ENCODE data around the gene CASS4.

The CASS4 gene

DNA sequence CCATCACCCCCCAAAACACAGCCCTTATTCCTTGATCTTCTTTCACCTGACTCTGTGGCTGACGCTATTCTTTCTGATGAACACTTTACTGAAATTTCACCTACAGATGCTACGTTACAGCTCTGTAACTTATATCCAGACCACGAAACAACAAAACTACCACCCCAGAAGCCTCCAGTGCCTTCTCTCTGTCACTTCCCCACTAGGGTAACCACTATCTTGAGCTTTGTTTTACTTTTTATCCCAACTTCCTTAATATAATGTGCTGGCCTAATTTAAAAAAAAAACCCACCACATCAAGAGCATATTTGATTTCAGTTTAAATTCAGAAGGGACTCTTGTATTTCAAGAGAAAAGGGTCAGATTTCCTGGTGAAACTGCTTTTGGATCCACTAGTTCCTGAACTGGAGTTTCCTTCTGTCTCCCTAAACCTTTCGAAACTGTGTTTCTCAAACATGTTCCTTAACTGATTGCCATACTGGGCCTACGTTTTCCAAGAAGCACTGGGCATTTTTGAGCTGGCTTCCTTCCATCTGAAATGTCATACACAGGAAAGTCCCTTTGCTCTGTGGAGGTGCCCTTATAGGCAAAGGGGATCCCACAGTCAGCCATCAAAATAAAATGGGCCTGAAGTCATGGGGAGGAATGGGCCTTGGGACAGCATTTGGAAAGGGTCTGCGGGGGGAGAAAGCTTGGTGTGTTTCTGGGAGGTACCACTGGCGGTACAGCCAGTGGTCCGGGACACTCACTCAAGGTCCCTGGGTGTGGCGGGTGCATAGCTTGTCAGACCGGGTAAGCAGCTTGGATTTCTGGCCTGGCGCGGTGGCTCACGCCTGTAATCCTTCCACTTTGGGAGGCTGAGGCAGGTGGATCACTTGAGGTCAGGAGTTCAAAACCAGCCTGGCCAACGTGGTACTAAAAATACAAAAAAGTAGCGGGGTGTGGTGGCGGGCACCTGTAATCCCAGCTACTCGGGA, 30.6 kb downstream of the CASS4 start:
- H3K4me3 ChIP-seq (ENCODE audit: low read depth, low read length) = no peak overlapping the region
- peak; percentile 43 for DNase-seq (ENCODE audit: low read depth)
- TF ChIP-seq MYC (IDR thresholded peaks at IDR 0.05; ENCODE audit: low read depth, low read length) (no peak), POLR2A (IDR thresholded peaks at IDR 0.05; ENCODE audit: extremely low read depth, insufficient read length) (no peak)
- TF ChIP-seq, protein P1, sequence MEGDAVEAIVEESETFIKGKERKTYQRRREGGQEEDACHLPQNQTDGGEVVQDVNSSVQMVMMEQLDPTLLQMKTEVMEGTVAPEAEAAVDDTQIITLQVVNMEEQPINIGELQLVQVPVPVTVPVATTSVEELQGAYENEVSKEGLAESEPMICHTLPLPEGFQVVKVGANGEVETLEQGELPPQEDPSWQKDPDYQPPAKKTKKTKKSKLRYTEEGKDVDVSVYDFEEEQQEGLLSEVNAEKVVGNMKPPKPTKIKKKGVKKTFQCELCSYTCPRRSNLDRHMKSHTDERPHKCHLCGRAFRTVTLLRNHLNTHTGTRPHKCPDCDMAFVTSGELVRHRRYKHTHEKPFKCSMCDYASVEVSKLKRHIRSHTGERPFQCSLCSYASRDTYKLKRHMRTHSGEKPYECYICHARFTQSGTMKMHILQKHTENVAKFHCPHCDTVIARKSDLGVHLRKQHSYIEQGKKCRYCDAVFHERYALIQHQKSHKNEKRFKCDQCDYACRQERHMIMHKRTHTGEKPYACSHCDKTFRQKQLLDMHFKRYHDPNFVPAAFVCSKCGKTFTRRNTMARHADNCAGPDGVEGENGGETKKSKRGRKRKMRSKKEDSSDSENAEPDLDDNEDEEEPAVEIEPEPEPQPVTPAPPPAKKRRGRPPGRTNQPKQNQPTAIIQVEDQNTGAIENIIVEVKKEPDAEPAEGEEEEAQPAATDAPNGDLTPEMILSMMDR (IDR thresholded peaks at IDR 0.05; ENCODE audit: low read depth, low read length) = no peak
- TF ChIP-seq, protein P2, sequence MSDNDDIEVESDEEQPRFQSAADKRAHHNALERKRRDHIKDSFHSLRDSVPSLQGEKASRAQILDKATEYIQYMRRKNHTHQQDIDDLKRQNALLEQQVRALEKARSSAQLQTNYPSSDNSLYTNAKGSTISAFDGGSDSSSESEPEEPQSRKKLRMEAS (IDR thresholded peaks at IDR 0.05; ENCODE audit: low read depth, low read length) = no peak

DNA sequence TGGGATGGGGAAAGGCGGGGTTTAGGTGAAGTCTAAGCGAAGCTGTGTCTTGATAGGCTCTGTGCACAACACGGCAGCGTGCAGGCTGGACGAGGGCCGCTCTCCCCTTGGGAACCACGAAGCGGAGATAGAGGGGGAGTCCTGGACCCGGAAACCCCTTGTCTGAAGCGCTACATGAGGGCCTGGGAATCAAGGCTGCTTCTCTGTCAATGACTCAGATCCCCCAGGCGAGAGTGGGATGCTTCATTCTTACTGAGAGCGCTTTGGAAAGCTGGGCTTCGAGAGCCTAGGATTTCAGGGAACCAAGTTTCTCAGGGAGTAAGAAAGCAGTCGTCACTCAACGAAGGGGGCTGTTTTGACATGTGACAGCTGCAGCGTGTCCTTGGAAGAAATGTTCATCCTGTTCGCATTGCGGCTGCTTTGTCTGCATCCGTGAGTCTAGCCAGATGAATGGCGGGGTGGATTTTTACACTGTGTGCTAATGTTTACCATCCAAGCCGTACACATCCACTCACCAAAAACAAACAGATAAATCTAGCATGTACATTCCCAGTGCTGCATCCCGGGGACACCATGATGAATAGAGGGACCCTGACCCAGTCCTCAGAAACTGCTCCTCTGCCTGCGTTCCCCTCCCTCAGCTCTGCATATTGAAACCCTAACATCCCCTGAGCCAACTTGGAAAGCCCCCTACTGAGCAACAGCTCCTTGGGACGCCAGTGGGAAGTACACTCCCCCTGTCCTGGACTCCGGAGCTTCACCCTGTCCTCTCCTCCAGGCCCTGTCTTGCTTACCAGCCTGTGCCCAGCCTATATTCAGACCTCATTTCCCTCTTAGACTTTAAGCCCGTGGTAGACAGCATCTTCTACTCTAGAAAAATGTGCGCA, 31.8 kb downstream of the CASS4 start:
- no peak for DNase-seq (ENCODE audit: low read depth)
- H3K4me3 ChIP-seq (ENCODE audit: low read depth, low read length) = no peak overlapping the region
- TF ChIP-seq, protein P2 (IDR thresholded peaks at IDR 0.05; ENCODE audit: low read depth, low read length) = no peak

DNA sequence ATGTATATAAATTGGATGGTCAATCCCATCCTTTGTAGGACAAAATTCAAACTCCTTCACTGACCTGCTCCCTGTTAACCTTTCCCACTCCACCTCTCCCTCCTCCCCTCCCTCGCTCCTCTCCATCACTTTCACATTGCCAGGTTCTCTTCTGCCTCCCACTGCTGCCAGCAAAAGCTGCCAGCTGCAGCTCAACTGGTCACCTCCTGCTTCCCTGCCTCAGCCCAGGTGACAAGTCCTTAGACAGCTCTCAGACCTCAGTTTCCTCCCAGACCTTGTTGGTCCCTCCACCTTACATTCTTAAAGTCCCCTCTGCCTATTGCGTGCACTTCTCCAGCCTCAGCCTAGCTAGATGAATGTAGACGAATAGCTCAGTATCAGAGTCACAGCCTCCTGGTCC, 33.1 kb downstream of the CASS4 start:
- H3K4me3 ChIP-seq (ENCODE audit: low read depth, low read length) = no peak overlapping the region
- no peak for DNase-seq (ENCODE audit: low read depth)
- TF ChIP-seq POLR2A (IDR thresholded peaks at IDR 0.05; ENCODE audit: extremely low read depth, insufficient read length) = no peak
- TF ChIP-seq, protein P2 (IDR thresholded peaks at IDR 0.05; ENCODE audit: low read depth, low read length) = no peak
- TF ChIP-seq, protein P1 (IDR thresholded peaks at IDR 0.05; ENCODE audit: low read depth, low read length) = no peak
- TF ChIP-seq MYC (IDR thresholded peaks at IDR 0.05; ENCODE audit: low read depth, low read length) = no peak

DNA sequence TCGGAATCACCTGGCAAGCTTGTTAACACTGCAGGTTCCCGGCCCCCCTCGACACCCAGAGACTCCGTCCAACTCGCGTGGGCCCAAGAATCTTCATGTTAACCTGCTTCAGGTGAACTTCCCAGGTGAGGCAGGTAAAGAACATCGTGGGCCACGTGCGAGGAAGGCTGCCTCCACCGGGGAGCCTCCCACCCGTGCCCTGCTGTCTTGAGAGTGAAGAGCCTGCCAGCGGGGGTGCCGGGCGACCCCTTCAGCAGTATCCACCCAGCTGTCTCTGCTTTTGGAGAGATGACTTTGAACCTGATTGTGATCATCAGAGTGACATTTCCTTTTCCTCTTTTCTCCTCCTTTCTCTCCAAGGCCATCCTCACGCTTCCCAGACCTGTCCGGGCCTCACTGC, 33.5 kb downstream of the CASS4 start:
- TF ChIP-seq MYC (IDR thresholded peaks at IDR 0.05; ENCODE audit: low read depth, low read length) = no peak
- H3K4me3 ChIP-seq (ENCODE audit: low read depth, low read length) = no peak overlapping the region
- DNase-seq (ENCODE audit: low read depth) = no peak

DNA sequence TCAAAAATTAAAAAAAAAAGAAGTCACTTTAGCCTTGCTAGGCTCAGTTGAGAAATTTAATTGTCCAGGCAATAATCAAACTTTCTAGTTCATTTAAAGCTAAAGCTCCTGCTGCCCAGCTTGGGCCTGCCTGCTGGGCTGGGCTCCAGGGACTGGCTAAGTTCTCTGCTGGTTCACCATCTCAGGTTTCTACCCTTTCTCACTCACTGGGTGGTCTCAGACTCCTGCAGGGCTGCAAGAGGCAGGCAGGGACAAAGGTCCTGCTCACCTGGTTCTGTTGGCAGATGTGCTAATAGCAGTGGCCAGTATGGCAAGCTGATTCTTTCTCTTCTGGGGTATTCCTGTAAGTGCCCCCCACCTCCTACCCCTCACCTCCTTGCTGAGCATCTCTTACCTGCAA, 35.2 kb downstream of the CASS4 start:
- no peak overlapping the region for H3K4me3 ChIP-seq (ENCODE audit: low read depth, low read length)
- TF ChIP-seq, protein P2 (IDR thresholded peaks at IDR 0.05; ENCODE audit: low read depth, low read length) = no peak
- TF ChIP-seq, protein P1 (IDR thresholded peaks at IDR 0.05; ENCODE audit: low read depth, low read length) = no peak
- TF ChIP-seq POLR2A (IDR thresholded peaks at IDR 0.05; ENCODE audit: extremely low read depth, insufficient read length) (no peak), MYC (IDR thresholded peaks at IDR 0.05; ENCODE audit: low read depth, low read length) (no peak)
- no peak for DNase-seq (ENCODE audit: low read depth)

DNA sequence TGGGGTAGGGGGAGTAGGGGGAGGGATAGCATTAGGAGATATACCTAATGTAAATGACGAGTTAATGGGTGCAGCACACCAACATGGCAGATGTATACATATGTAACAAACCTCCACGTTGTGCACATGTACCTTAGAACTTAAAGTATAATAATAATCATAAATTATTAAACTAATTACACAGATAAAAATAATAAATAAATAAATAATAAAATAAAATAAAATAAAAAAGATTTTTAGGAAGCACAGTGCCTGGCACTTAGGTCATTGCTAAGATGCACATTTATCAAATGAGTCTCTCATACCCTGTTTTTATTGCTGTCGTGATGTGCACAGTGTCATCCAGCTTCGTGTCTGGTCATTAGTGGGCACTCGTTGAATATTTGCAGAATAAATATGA, 37.4 kb downstream of the CASS4 start:
- TF ChIP-seq, protein P2 (IDR thresholded peaks at IDR 0.05; ENCODE audit: low read depth, low read length) = no peak
- no peak for TF ChIP-seq POLR2A (IDR thresholded peaks at IDR 0.05; ENCODE audit: extremely low read depth, insufficient read length)
- TF ChIP-seq MYC (IDR thresholded peaks at IDR 0.05; ENCODE audit: low read depth, low read length) = no peak
- TF ChIP-seq, protein P1 (IDR thresholded peaks at IDR 0.05; ENCODE audit: low read depth, low read length) = no peak
- no peak for DNase-seq (ENCODE audit: low read depth)
- H3K4me3 ChIP-seq (ENCODE audit: low read depth, low read length) = no peak overlapping the region

All from NB4 (cell line).